DND-41 (cell line): ENCODE results near the gene ZNF677.
"Not testable (repeated sequence)": the region's sequence is repeated elsewhere in the genome, so short reads cannot be mapped to it uniquely, and the experiment has no call there.

ENCODE experiments used
- ATAC-seq: fragments of 200-7000 bp; cut with Tn5 transposase; 3 replicates; pipeline ENCODE4 v1.9.1; 2021; ENCODE audit warnings: low read depth; ENCODE audit not compliant: insufficient read depth
- DNase-seq: peaks from one replicate; pipeline ENCODE4 v3.0.0-alpha.2; 2020
- H2AFZ ChIP-seq: 2 replicates; pipeline ENCODE4 v1.6.0; 2012; ENCODE audit warnings: low read depth, low read length
- H3K27ac ChIP-seq: 2 replicates; pipeline ENCODE4 v1.5.1; 2012; ENCODE audit warnings: low read length, inconsistent platforms
- H3K27me3 ChIP-seq: fragments of 200-600 bp; sonication (generic); 2 replicates; pipeline ENCODE4 v1.6.0; 2012; ENCODE audit warnings: low read length, mild to moderate bottlenecking, inconsistent platforms; ENCODE audit not compliant: insufficient read depth, poor library complexity
- H3K36me3 ChIP-seq: 2 replicates; pipeline ENCODE4 v1.5.1; 2012; ENCODE audit warnings: low read length, inconsistent platforms; ENCODE audit not compliant: insufficient read depth
- H3K4me1 ChIP-seq: 2 replicates; pipeline ENCODE4 v1.5.1; 2012; ENCODE audit warnings: mild to moderate bottlenecking, low read length; ENCODE audit not compliant: insufficient read depth
- H3K4me2 ChIP-seq: 2 replicates; pipeline ENCODE4 v1.6.0; 2012; ENCODE audit warnings: mild to moderate bottlenecking, moderate library complexity, low read length, inconsistent platforms; ENCODE audit not compliant: insufficient read depth
- H3K4me3 ChIP-seq, 2 experiments: fragments of 200-600 bp in 1 of 2; shearing (Covaris generic) in 1 of 2; 2 replicates each; pipeline ENCODE4 v1.5.1; 2012 to 2016; ENCODE audit warnings: inconsistent platforms in 2 of 2, low read length in 2 of 2, mild to moderate bottlenecking in 2 of 2, low read depth in 1 of 2, moderate library complexity in 1 of 2
- H3K79me2 ChIP-seq: 2 replicates; pipeline ENCODE4 v1.6.0; 2012; ENCODE audit warnings: low read length, inconsistent platforms; ENCODE audit not compliant: insufficient read depth
- H3K9ac ChIP-seq: 2 replicates; pipeline ENCODE4 v1.6.0; 2012; ENCODE audit warnings: low read depth, mild to moderate bottlenecking, inconsistent platforms, low read length, moderate library complexity
- H3K9me3 ChIP-seq: 2 replicates; pipeline ENCODE4 v1.5.1; 2012; ENCODE audit warnings: low read length, moderate library complexity, mild to moderate bottlenecking, inconsistent platforms; ENCODE audit not compliant: insufficient read depth, severe bottlenecking
- H4K20me1 ChIP-seq: 2 replicates; pipeline ENCODE4 v1.6.0; 2012; ENCODE audit warnings: low read length; ENCODE audit not compliant: insufficient read depth
- EZH2 ChIP-seq: IDR thresholded peaks from 3 replicates; pipeline ENCODE4 v1.6.1; 2012; ENCODE audit warnings: borderline replicate concordance, low read depth, mild to moderate bottlenecking, moderate library complexity, low read length, inconsistent platforms; ENCODE audit not compliant: severe bottlenecking
- TF ChIP-seq, protein P1 (sequence below): IDR thresholded peaks from 2 replicates; pipeline ENCODE4 v1.5.1; 2012; ENCODE audit warnings: borderline replicate concordance, low read length, moderate library complexity, mild to moderate bottlenecking; ENCODE audit not compliant: poor library complexity, severe bottlenecking; ENCODE audit errors: extremely low read depth

ZNF677 gene

DNA sequence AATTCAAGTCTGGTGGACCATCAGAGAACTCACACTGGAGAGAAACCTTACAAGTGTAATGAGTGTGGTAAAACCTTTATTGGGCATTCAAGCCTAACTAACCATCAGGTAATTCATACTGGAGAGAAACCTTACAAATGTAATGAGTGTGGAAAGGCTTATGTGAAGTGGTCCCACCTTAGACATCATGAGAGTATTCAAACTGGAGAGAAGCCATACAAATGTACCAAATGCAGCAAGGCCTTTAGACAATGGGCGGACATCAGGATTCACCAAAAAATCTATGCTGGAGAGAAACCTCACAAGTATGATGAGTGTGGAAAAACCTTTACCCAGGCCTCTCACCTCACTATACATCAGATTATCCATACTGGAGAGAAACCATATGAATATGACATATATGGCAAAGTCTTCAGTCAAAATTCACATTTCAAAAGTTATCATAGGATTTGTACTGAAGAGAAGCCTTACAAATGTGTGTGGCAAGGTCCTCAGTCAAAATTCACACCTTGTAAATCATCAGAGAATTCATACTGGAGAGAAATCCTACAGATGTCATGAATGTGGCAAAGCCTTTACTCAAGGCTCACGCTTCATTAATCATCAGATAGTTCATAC, 41.9 kb downstream of the ZNF677 start:
- Histone ChIP-seq H3K4me2 (no peak overlapping the region), H3K4me3 (no peak overlapping the region), H3K27ac (no peak overlapping the region), H3K9me3 (peaks cover 68% of the 10 kb centered on the region), H3K9ac (no peak overlapping the region), H3K4me1 (no peaks in the 10 kb centered on the region), H3K27me3 (no peaks in the 10 kb centered on the region), H3K36me3 (peaks cover 29% of the 10 kb centered on the region), H3K79me2 (no peaks in the 10 kb centered on the region), H2AFZ (no peak overlapping the region), H4K20me1 (no peaks in the 10 kb centered on the region)
- ATAC-seq, result no peak
- no peak for TF ChIP-seq EZH2
- TF ChIP-seq, protein P1, sequence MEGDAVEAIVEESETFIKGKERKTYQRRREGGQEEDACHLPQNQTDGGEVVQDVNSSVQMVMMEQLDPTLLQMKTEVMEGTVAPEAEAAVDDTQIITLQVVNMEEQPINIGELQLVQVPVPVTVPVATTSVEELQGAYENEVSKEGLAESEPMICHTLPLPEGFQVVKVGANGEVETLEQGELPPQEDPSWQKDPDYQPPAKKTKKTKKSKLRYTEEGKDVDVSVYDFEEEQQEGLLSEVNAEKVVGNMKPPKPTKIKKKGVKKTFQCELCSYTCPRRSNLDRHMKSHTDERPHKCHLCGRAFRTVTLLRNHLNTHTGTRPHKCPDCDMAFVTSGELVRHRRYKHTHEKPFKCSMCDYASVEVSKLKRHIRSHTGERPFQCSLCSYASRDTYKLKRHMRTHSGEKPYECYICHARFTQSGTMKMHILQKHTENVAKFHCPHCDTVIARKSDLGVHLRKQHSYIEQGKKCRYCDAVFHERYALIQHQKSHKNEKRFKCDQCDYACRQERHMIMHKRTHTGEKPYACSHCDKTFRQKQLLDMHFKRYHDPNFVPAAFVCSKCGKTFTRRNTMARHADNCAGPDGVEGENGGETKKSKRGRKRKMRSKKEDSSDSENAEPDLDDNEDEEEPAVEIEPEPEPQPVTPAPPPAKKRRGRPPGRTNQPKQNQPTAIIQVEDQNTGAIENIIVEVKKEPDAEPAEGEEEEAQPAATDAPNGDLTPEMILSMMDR, result no peak
- no peak for DNase-seq

DNA sequence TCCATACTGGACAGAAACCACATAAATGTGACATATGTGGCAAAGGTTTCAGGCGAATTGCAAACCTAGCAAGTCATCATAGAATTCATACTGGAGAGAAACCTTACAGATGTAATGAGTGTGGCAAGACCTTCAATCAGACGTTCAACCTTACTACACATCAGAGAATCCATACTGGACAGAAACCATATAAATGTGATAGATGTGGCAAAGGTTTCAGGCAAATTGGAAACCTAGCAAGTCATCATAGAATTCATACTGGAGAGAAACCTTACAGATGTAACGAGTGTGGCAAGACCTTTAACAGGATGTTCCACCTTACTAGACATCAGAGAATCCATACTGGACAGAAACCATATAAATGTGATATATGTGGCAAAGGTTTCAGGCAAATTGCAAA, 43.1 kb downstream of the ZNF677 start:
- not testable (repeated sequence) for DNase-seq, H3K27ac ChIP-seq, H4K20me1 ChIP-seq, ATAC-seq, H2AFZ ChIP-seq, H3K4me3 ChIP-seq, H3K4me1 ChIP-seq, H3K9ac ChIP-seq, H3K79me2 ChIP-seq, H3K4me2 ChIP-seq, H3K27me3 ChIP-seq
- H3K9me3 ChIP-seq, result peaks cover 62% of the 10 kb centered on the region
- H3K36me3 ChIP-seq, result peaks cover 29% of the 10 kb centered on the region

DNA sequence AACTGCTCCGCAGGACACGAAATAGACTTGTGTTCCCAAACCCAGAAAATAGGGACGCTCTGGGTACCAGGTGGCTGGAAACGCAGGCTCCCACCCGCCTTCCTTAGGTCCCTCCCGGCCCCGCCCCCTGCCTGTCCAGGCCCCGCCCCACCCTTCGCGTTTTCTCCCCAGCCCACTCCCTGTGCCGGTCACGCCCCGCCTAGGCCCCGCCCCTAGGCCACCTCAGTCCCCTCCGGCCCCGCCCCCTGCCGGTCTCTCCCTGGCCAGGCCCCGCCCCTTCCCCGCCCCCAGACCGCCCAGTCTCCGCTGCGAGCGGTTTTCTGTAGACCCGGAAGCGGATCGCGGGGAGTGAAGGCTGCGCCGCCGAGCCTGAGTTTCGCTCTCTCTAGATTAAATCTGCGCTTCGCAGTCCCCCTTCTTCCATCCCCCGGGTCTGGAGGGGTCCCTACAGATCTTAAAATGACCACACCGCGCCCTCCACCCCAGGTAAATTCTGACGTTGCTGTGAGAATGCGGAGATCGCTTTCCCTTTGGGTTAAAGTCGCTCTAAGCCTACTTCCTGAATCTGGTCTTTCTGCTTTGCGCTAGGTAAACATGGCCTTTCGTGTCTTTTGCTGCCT, 57.8 kb downstream of the ZNF677 start:
- peak overlapping the region; percentile 90 to 95; a peak in 3 of 4 replicates for H3K4me3 ChIP-seq
- peak overlapping the region; percentile 96 for H3K27ac ChIP-seq
- DNase-seq (peak; percentile 98), ATAC-seq (peak; percentile 66)
- H3K79me2 ChIP-seq, result peaks cover 20% of the 10 kb centered on the region
- H2AFZ ChIP-seq, result peak overlapping the region; percentile 92
- no peaks in the 10 kb centered on the region for H3K9me3 ChIP-seq
- no peak for TF ChIP-seq EZH2
- TF ChIP-seq, protein P1, result no peak
- H3K4me1 ChIP-seq, result peaks cover 40% of the 10 kb centered on the region
- H4K20me1 ChIP-seq, result no peaks in the 10 kb centered on the region
- H3K4me2 ChIP-seq, result peak overlapping the region; percentile 90
- H3K27me3 ChIP-seq, result no peaks in the 10 kb centered on the region
- peak overlapping the region; percentile 77 for H3K9ac ChIP-seq
- H3K36me3 ChIP-seq, result peaks cover 15% of the 10 kb centered on the region

DNA sequence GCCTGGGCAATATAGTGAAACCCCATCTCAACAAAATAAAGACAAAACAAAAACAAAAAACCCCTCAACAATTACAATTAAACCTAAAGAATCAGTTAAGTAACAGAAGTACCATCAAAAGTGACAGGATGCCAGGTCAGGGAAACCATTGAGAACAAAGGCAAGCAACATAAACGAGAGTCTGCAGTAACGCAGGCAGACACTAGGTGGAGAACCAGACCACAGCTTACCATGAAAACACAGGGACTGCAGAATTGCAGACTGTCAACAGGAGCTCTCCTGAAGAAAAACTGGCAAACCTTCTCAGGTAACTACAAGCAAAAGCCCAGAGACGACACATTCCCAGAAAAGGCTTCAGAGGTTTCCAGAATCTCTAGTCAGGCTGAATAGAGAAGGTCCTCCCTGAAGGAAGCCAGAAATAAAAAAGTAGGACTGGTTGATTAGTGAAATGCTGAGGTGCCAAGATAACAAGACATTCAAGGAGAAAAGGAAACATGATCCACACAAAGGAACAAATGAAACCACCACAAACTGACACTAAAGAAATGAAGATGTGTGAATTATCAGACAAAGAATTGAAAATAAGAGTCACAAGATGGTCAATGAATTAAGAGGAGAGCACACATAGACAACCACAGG, 59.3 kb downstream of the ZNF677 start:
- no peak for TF ChIP-seq EZH2
- TF ChIP-seq, protein P1, result peak; percentile 99
- no peak overlapping the region for H3K9ac ChIP-seq
- H3K4me2 ChIP-seq, result no peak overlapping the region
- H3K27me3 ChIP-seq, result no peaks in the 10 kb centered on the region
- no peaks in the 10 kb centered on the region for H3K9me3 ChIP-seq
- peak overlapping the region; percentile 47 for H2AFZ ChIP-seq
- no peak overlapping the region for H3K27ac ChIP-seq
- peaks cover 15% of the 10 kb centered on the region for H3K36me3 ChIP-seq
- ATAC-seq (peak; percentile 56), DNase-seq (peak; percentile 87)
- H3K4me3 ChIP-seq, result no peak overlapping the region
- peaks cover 23% of the 10 kb centered on the region for H3K79me2 ChIP-seq
- no peaks in the 10 kb centered on the region for H4K20me1 ChIP-seq
- peaks cover 43% of the 10 kb centered on the region for H3K4me1 ChIP-seq
